Peyer's patch (tissue), 4 donors: Measurements from ENCODE around the gene CD72. TPM values are rescaled to one million over a fixed set of nuclear protein-coding genes. Genes with fewer than 3 reads are reported as not detected.

Experiments
- DNase-seq, 3 donors: peaks; one replicate each; pipeline ENCODE4 v3.0.0-alpha.2; 2017 to 2019
- H3K27ac ChIP-seq, 4 donors: fragments of 200-600 bp; sonication (generic); one replicate each; pipeline ENCODE4 v1.5.1; 2016 to 2019
- H3K27me3 ChIP-seq, 2 donors: fragments of 200-600 bp; sonication (generic); one replicate each; pipeline ENCODE4 v1.5.1; 2019
- H3K36me3 ChIP-seq, 3 donors: fragments of 200-600 bp; sonication (generic); one replicate each; pipeline ENCODE4 v1.5.1; 2016 to 2019
- H3K4me1 ChIP-seq, 4 donors: fragments of 200-600 bp; sonication (generic); one replicate each; pipeline ENCODE4 v1.5.1; 2016 to 2019
- H3K4me3 ChIP-seq, 4 donors: fragments of 200-600 bp; sonication (generic); 1 replicate in 3 of 4; 2 replicates in 1 of 4; pipeline ENCODE4 v1.5.1; 2016 to 2019; ENCODE audit warnings: mild to moderate bottlenecking in 1 of 4
- H3K9me3 ChIP-seq, 4 donors: fragments of 200-600 bp; sonication (generic); one replicate each; pipeline ENCODE4 v1.5.1; 2016 to 2019; ENCODE audit warnings: mild to moderate bottlenecking in 1 of 4
- CTCF ChIP-seq, 6 experiments: fragments of 450-650 bp in 4 of 6; fragments of 200-600 bp in 2 of 6; sonication (generic) in 1 of 6; IDR thresholded peaks; one replicate each; pipeline ENCODE4 v1.5.1; 2017 to 2019; ENCODE audit warnings: antibody characterized with exemption in 6 of 6, mild to moderate bottlenecking in 3 of 6, moderate library complexity in 1 of 6
- POLR2A ChIP-seq, 2 donors: fragments of 450-650 bp; IDR thresholded peaks; one replicate each; pipeline ENCODE4 v1.5.1; 2017; ENCODE audit warnings: antibody characterized with exemption in 2 of 2, mild to moderate bottlenecking in 2 of 2, moderate library complexity in 2 of 2
- total RNA-seq, 4 donors: library from RNA; depleted of rRNA; stranded (reverse); fragments of >200 nt; gene quantifications; one replicate each; pipeline ENCODE4 v1.1.0, GENCODE V29; 2016

CD72 gene, protein sequence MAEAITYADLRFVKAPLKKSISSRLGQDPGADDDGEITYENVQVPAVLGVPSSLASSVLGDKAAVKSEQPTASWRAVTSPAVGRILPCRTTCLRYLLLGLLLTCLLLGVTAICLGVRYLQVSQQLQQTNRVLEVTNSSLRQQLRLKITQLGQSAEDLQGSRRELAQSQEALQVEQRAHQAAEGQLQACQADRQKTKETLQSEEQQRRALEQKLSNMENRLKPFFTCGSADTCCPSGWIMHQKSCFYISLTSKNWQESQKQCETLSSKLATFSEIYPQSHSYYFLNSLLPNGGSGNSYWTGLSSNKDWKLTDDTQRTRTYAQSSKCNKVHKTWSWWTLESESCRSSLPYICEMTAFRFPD
- 10 to 100 TPM in 1 of 4 donors, 1 to 10 TPM in 3; 2.3 to 62.7 (median 4.4) TPM for total RNA-seq

DNA sequence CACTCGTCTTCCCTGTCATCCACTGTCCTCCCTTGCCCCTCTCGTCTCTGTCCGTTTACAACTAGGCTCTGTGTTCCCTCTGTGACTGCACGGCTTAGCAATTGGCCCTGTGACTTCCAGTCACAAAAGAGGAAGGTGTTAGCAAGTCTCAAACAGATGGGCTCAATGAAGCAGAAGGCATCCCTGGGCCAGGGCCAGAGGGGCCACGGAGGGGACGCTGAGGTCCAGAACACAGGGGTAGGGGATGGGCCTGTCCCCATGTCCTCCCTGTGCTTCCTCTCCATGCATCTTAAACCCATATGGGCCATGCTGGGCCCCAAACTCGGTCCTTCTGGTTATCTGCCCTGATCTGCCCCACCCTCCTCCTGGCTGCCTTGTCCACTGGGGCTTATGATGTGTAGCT lies at the start of gene CD72:
Gene CD72 (minus strand): TSS at position 89 of the 403 bp plus-strand sequence. CDS start 110 bp downstream, outside the sequence.
- no peaks in the 10 kb centered on the region for H3K27me3 ChIP-seq
- TF ChIP-seq CTCF (IDR thresholded peaks at IDR 0.05) (no peak), POLR2A (IDR thresholded peaks at IDR 0.05) (no peak)
- no peaks in the 10 kb centered on the region for H3K9me3 ChIP-seq
- peak within 1 kb of the TSS; percentile 57 to 87 (median 67) for H3K27ac ChIP-seq
- peak within 1 kb of the TSS; percentile 38 to 66 (median 55) for H3K4me3 ChIP-seq
- H3K4me1 ChIP-seq, result peaks cover 0 to 21% (median 11%) of the 10 kb centered on the region in 4 donors
- peak in 2 of 3 donors; percentile 66 to 73 for DNase-seq
- no peaks in the 10 kb centered on the region for H3K36me3 ChIP-seq

DNA sequence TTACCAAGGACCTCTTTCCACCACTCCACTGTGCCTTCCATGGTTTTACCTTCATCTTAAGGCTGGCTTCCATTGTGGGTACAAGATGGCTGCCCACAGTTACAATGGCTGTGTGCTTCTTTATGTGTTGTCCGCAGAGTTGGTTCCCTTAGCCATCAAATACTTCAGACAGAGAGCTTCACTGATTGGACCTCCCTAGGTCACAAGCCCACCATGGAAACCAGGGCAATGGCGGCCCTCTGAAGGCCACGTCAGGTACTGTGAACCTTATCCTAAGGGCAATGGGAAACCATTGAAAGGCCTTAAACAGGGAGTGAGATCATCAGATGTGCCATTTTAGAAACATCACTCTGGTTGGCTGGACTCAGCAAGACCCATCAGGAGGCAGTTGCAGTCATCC lies 49.7 kb upstream of the CD72 start:
- no peaks in the 10 kb centered on the region for H3K27me3 ChIP-seq
- no peaks in the 10 kb centered on the region for H3K9me3 ChIP-seq
- DNase-seq, result no peak
- H3K36me3 ChIP-seq, result no peaks in the 10 kb centered on the region
- TF ChIP-seq POLR2A (IDR thresholded peaks at IDR 0.05) (no peak), CTCF (IDR thresholded peaks at IDR 0.05) (no peak)
- no peak overlapping the region for H3K27ac ChIP-seq
- H3K4me3 ChIP-seq, result no peak overlapping the region
- H3K4me1 ChIP-seq, result peaks cover 0 to 14% (median 5%) of the 10 kb centered on the region in 4 donors

GRCh38 chr9:35666549-35666948 lies 48.3 kb upstream of the CD72 start:
- H3K9me3 ChIP-seq, result no peaks in the 10 kb centered on the region
- TF ChIP-seq CTCF (IDR thresholded peaks at IDR 0.05), result no peak
- no peak for TF ChIP-seq POLR2A (IDR thresholded peaks at IDR 0.05)

GRCh38 chr9:35666045-35666444 lies 47.8 kb upstream of the CD72 start:
- H3K9me3 ChIP-seq, result no peaks in the 10 kb centered on the region
- no peaks in the 10 kb centered on the region for H3K36me3 ChIP-seq
- H3K4me3 ChIP-seq, result no peak overlapping the region
- no peak for DNase-seq
- H3K27me3 ChIP-seq, result no peaks in the 10 kb centered on the region
- TF ChIP-seq POLR2A (IDR thresholded peaks at IDR 0.05) (no peak), CTCF (IDR thresholded peaks at IDR 0.05) (no peak)
- H3K27ac ChIP-seq, result no peak overlapping the region
- peaks cover 0 to 29% (median 5%) of the 10 kb centered on the region in 4 donors for H3K4me1 ChIP-seq

More at GRCh38 chr9:35666549-35666948, 48.3 kb upstream of the CD72 start:
- Histone ChIP-seq H3K4me3 (no peak overlapping the region), H3K36me3 (no peaks in the 10 kb centered on the region), H3K4me1 (peaks cover 0 to 23% (median 5%) of the 10 kb centered on the region in 4 donors), H3K27me3 (no peaks in the 10 kb centered on the region), H3K27ac (no peak overlapping the region)
- DNase-seq, result no peak

- peaks cover 0 to 35% (median 5%) of the 10 kb centered on the region in 4 donors for H3K4me1 ChIP-seq
- H3K4me3 ChIP-seq, result peak overlapping the region; percentile 43 to 62 (median 58)
- TF ChIP-seq POLR2A (IDR thresholded peaks at IDR 0.05) (no peak), CTCF (IDR thresholded peaks at IDR 0.05) (no peak)
- peak overlapping the region; percentile 64 to 75 (median 66) for H3K27ac ChIP-seq
- peaks cover 0 to 4% (median 0%) of the 10 kb centered on the region in 3 donors for H3K36me3 ChIP-seq
- no peaks in the 10 kb centered on the region for H3K9me3 ChIP-seq
- no peaks in the 10 kb centered on the region for H3K27me3 ChIP-seq
- DNase-seq, result no peak
These were observed 47.2 kb upstream of the CD72 start for GRCh38 chr9:35665471-35665818.
